Articular chondrocyte of knee joint (primary cell): ENCODE results near the gene CALHM3. TPM values are rescaled to one million over a fixed set of nuclear protein-coding genes. Genes with fewer than 3 reads are reported as not detected.

Source experiments
- total RNA-seq: library from RNA; depleted of rRNA; stranded (reverse); fragments of >200 nt; gene quantifications from 2 replicates; pipeline ENCODE4 v1.2.3, GENCODE V29; 2012

The CALHM3 gene
- 0.11 TPM in 1 of 2 replicates, not detected in the other for total RNA-seq

GRCh38 chr10:103479135-103479534, at the start of gene CALHM3:
Gene CALHM3 (minus strand): TSS chr10:103479240. CDS start chr10:103479032, 208 bp downstream.

DNA sequence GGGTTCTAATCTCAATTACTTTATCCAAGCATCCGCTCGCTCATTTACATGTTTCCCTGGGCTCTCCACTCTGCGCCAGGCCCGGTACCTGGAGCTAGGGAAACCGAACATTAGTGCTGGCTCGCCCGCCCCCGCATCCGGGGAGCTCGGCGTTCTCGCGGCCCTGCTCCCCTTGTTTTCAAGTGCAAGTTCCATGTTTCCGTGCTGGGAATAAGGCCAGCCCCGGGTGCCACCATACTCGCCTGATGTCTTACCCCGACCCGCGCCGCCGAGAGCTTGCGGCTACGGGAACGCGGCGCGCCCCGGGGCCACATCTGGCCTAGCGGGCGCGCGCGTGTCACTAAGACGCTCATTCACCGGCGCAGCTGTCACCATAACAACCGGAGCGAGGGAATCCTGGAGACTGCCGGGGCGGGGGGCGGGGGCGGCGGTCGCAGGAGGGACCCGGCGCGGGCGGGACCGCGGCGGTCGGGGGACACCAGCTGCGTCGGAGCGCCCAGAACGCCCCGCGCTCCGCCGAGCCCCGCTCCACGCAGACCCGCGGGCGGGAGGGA, 14.4 kb upstream of the CALHM3 start, which contains the start of gene NEURL1:
Gene NEURL1 (plus strand): TSS at position 344 of the 554 bp plus-strand sequence. CDS start 683 bp downstream, outside the sequence.

GRCh38 chr10:103458720-103459119, 20.3 kb downstream of the CALHM3 start, which contains the start of gene CALHM1:
Gene CALHM1 (minus strand): TSS chr10:103458900. CDS start chr10:103458751, 149 bp downstream.

GRCh38 chr10:103451831-103452505, 27.1 kb downstream of the CALHM3 start, which contains the start of gene CALHM2:
Gene CALHM2 (minus strand): TSS chr10:103452370. CDS start chr10:103449941, 2,429 bp downstream.

Other genes with a start within 250 kb of the CALHM3 start
- gene RPEL1, start 233.4 kb downstream of the CALHM3 start, total RNA-seq = 0.11 and 0.13 TPM in 2 replicates
- 0.13 and 0.22 TPM in 2 replicates for gene INA, start 202.1 kb downstream of the CALHM3 start, total RNA-seq
- gene PCGF6, start 128.1 kb downstream of the CALHM3 start, total RNA-seq = 18.6 and 20.0 TPM in 2 replicates
- gene TAF5, start 111.3 kb downstream of the CALHM3 start, total RNA-seq = 4.3 and 4.4 TPM in 2 replicates
- gene ATP5MK, start 82.8 kb downstream of the CALHM3 start, total RNA-seq = 223 and 321 TPM in 2 replicates
- 23.8 and 26.5 TPM in 2 replicates for gene PDCD11, start 82.6 kb downstream of the CALHM3 start, total RNA-seq
- gene CALHM2, start 26.9 kb downstream of the CALHM3 start, total RNA-seq = 81.3 and 91.3 TPM in 2 replicates
- not detected in 2 replicates for gene CALHM1, start 20.3 kb downstream of the CALHM3 start, total RNA-seq
- gene NEURL1, start 14.5 kb upstream of the CALHM3 start, total RNA-seq = 0.11 and 0.26 TPM in 2 replicates